ENCODE data around the gene POLR2B. TPM values are rescaled to one million over a fixed set of nuclear protein-coding genes. Genes with fewer than 3 reads are reported as not detected.

The POLR2B gene
- total RNA-seq, 1 donor from 2014 or later: 290 TPM

GRCh38 chr4:56972389-56972788 lies 6.3 kb upstream of the POLR2B start:
- peaks cover 7% of the 10 kb centered on the region for H3K4me1 ChIP-seq
- no peak overlapping the region for H2AFZ ChIP-seq (replicated peaks)
- H3K27me3 ChIP-seq: no peaks in the 10 kb centered on the region
- no peak overlapping the region for H3K4me3 ChIP-seq
- H3K27ac ChIP-seq: no peak overlapping the region
- Mint-ChIP-seq H3K9me3 (peaks cover 2% of the 10 kb centered on the region), H3K4me3 (no peak overlapping the region), H3K27ac (no peak overlapping the region), H3K4me1 (peaks cover 8% of the 10 kb centered on the region), H3K36me3 (peaks cover 31% of the 10 kb centered on the region), H3K27me3 (ENCODE audit: insufficient read depth, low read depth) (peaks cover 6% of the 10 kb centered on the region)
- no peaks in the 10 kb centered on the region for H3K9me3 ChIP-seq (ENCODE audit: low read depth)
- TF ChIP-seq CTCF (IDR thresholded peaks at IDR 0.05) (no peak), EZH2 (IDR thresholded peaks at IDR 0.05) (no peak), EZH2phosphoT487 (IDR thresholded peaks at IDR 0.05) (no peak)
- H3F3A ChIP-seq (ENCODE audit: low read depth): no peaks in the 10 kb centered on the region
- no peak overlapping the region for H3K4me2 ChIP-seq
- peaks cover 24% of the 10 kb centered on the region for H4K20me1 ChIP-seq (ENCODE audit: low read depth)
- DNase-seq (ENCODE audit: low spot score): no peak
- peaks cover 9% of the 10 kb centered on the region for H3K36me3 ChIP-seq
- peaks cover 34% of the 10 kb centered on the region for H3K79me2 ChIP-seq (ENCODE audit: low read depth)
- H3K9ac ChIP-seq: no peak overlapping the region

GRCh38 chr4:56972809-56973208 lies 5.9 kb upstream of the POLR2B start:
- Histone ChIP-seq H2AFZ (replicated peaks) (no peak overlapping the region), H4K20me1 (ENCODE audit: low read depth) (peaks cover 24% of the 10 kb centered on the region), H3F3A (ENCODE audit: low read depth) (peaks cover 3% of the 10 kb centered on the region), H3K36me3 (peaks cover 9% of the 10 kb centered on the region), H3K79me2 (ENCODE audit: low read depth) (peaks cover 34% of the 10 kb centered on the region), H3K9me3 (ENCODE audit: low read depth) (no peaks in the 10 kb centered on the region), H3K9ac (no peak overlapping the region), H3K4me2 (no peak overlapping the region), H3K27me3 (no peaks in the 10 kb centered on the region), H3K27ac (no peak overlapping the region), H3K4me3 (no peak overlapping the region), H3K4me1 (peaks cover 7% of the 10 kb centered on the region)
- H3K4me3 Mint-ChIP-seq: no peak overlapping the region
- peaks cover 30% of the 10 kb centered on the region for H3K36me3 Mint-ChIP-seq
- peaks cover 8% of the 10 kb centered on the region for H3K4me1 Mint-ChIP-seq
- H3K9me3 Mint-ChIP-seq: peaks cover 2% of the 10 kb centered on the region
- H3K27ac Mint-ChIP-seq: no peak overlapping the region
- no peak for DNase-seq (ENCODE audit: low spot score)
- peaks cover 6% of the 10 kb centered on the region for H3K27me3 Mint-ChIP-seq (ENCODE audit: insufficient read depth, low read depth)
- TF ChIP-seq CTCF (IDR thresholded peaks at IDR 0.05): no peak

- Histone ChIP-seq H3K9ac (no peak overlapping the region), H4K20me1 (ENCODE audit: low read depth) (peaks cover 24% of the 10 kb centered on the region), H3K4me1 (peaks cover 7% of the 10 kb centered on the region), H3F3A (ENCODE audit: low read depth) (peaks cover 8% of the 10 kb centered on the region), H3K36me3 (peaks cover 9% of the 10 kb centered on the region), H3K9me3 (ENCODE audit: low read depth) (no peaks in the 10 kb centered on the region), H3K79me2 (ENCODE audit: low read depth) (peaks cover 34% of the 10 kb centered on the region), H2AFZ (replicated peaks) (no peak overlapping the region), H3K27me3 (no peaks in the 10 kb centered on the region), H3K27ac (no peak overlapping the region), H3K4me2 (no peak overlapping the region), H3K4me3 (no peak overlapping the region)
- Mint-ChIP-seq H3K9me3 (peaks cover 2% of the 10 kb centered on the region), H3K4me1 (peaks cover 8% of the 10 kb centered on the region), H3K27ac (no peak overlapping the region), H3K4me3 (no peak overlapping the region), H3K36me3 (peaks cover 30% of the 10 kb centered on the region), H3K27me3 (ENCODE audit: insufficient read depth, low read depth) (peaks cover 6% of the 10 kb centered on the region)
- DNase-seq (ENCODE audit: low spot score): no peak
- TF ChIP-seq CTCF (IDR thresholded peaks at IDR 0.05) (no peak), EZH2phosphoT487 (IDR thresholded peaks at IDR 0.05) (no peak), EZH2 (IDR thresholded peaks at IDR 0.05) (no peak)
These were observed 5.4 kb upstream of the POLR2B start for GRCh38 chr4:56973336-56973735.

Data from neural progenitor cell (in vitro differentiated cells).